8988T (cell line): ENCODE results near the gene BICC1.

Source experiments
- DNase-seq: peaks from one replicate; pipeline ENCODE4 v3.0.0; 2011

Gene BICC1

GRCh38 chr10:58653139-58653538, 140.5 kb downstream of the BICC1 start:
- no peak for DNase-seq

- no peak for DNase-seq
These were observed 148.0 kb downstream of the BICC1 start for GRCh38 chr10:58660575-58661255.

DNA sequence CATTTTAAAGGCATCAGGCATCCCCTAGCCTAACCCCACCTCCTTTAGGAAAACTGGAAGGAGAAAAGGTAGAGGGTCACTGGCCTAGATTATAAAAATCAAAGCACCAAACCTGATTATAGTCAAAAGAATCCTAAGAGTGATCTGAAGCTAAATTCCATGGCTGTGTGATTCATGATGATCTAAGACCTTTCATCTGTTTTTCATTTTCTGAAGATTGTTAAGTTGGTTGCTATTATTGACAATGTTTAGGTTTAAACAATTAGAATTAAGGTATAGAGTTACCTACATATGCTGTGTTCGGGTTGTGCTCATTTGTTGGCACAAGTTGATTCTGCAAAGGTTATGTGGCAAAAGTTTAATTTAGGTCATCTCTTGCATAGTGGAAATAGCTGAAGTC, 148.7 kb downstream of the BICC1 start:
- no peak for DNase-seq

DNA sequence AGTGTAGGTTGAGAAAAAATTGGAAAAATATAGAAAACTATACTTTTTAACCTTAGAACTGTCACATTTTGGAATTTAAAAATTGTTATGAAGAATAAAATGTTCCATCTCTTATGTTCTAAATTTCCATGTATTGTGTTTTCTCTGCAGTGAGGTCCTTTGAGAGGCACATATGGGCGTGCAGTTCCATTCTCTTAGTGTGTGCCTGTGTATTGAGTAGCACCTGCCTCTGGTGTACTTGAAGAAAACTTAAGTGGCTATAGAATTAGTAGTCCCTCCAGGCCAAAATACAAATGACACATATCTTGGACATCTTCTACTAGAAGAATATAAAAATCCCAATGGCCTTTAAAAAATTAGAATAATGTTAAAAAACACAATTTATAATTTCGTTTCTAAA, 149.2 kb downstream of the BICC1 start:
- no peak for DNase-seq

- DNase-seq: no peak
These were observed 149.6 kb downstream of the BICC1 start for GRCh38 chr10:58662314-58662713.

GRCh38 chr10:58665361-58665760, 152.7 kb downstream of the BICC1 start:
- DNase-seq: no peak

DNA sequence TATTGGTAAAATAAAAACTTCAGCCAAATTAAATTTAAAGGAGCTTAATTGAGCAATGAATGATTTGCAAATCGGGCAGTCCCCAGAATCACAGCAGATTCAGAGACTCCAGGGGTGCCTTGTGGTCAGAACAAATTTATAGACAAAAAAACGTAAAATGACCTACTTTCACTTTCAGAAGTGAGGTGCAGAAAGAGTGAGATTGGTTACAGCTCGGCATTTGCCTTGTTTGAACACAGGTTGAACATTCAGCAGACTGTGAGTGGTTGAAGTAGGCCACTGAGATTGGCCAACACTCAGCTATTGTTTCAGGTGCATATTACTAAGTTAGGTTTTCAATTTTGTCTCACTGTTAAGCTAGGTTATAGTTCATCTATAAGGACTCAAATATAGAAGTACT, 153.4 kb downstream of the BICC1 start:
- DNase-seq: no peak

GRCh38 chr10:58667658-58668310, 155.1 kb downstream of the BICC1 start:
- DNase-seq: no peak

DNA sequence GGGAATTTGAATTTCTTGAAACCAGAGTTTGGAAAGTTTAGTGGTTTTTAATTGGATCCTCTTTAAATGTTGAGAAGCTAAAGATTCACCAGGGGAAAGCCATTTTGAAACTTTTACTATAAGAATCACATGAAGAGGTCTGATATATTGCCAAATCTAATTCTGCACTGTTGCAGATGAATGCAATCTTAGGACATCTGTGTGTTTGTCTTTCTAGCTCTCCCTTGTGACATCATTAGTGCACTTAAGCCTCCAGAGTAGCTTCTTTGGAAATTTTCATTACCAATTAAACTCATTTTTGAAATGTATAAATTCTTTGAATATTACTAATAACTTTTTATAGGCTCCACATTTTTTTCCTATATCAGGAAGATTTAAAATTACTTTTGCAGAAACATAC, 160.2 kb downstream of the BICC1 start:
- DNase-seq: no peak

DNA sequence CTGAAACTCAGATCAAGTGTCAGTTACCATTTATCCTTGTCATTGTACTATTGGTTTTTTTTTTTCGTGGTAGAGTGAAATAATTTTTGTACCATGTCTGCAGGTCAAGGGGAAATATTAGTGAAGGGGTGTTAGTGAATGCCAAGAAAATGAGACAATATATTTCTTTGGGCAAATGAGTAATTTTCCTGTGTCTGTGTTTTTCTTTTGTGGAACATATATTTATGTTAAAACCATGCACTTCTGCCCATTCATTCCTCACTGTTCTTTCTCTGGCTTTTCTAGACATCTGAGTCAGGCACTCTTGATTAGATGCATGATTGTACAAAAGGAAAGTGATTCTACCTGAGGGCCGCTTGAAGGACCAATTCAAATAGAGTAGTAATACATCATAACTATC, 161.6 kb downstream of the BICC1 start:
- DNase-seq: no peak

DNA sequence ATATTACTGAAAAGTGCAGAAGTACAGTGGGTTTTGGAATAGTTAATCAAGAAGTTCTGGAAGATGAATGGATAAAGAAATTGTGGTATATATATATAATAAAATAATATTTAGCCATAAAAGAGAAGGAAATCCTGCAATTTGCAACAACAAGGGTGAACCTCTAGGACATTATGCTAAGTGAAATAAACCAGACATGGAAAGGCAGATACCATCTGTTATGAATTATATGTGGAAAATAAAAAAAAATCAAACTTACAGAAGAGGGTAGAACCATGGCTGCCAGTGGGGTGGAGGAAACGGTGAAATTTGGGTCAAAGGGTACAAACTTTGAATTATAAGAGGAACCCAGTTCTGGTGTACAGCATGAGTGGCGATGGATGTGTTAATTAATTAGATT, 162.6 kb downstream of the BICC1 start:
- no peak for DNase-seq

- no peak for DNase-seq
These were observed 178.9 kb downstream of the BICC1 start for GRCh38 chr10:58691528-58691927.

DNA sequence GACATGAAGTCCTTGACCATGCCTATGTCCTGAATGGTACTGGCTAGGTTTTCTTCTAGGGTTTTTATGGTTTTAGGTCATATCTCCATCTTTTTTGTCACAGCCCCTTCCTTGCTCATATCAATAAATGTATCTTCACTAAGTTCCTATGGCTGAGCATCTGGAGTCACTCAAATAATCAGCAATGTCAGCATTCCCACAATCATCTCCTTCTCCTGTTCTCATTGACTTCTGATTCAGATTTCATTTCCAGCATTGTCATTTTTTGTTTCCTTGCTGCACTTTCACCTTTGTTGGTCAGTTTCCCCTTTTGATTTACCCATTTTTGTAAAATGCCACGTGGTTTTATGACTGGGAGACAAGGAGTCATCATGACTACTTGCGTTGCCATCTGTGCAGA, 181.2 kb downstream of the BICC1 start:
- DNase-seq: no peak

GRCh38 chr10:58695022-58695421, 182.3 kb downstream of the BICC1 start:
- no peak for DNase-seq

DNA sequence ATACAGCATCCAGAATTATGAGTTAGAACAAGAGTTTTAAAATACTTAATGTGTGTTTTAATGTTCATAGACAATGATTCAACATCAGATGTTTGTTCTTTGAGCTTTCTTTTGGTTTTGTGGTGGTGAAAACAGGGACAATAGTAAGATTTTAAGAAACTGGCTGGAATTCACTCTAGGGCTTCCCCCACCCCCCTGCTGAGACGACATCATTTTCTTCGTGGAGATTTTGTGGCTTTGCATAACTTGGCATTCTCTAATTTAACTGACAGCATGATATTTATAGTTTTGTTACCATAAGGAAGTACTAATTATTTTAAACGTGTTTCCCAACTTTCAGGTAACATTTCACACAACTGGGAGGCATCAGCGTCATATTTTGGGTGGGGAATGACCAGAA, 184.1 kb downstream of the BICC1 start:
- DNase-seq: no peak

GRCh38 chr10:58697691-58698090, 185.0 kb downstream of the BICC1 start:
- DNase-seq: no peak

- no peak for DNase-seq
These were observed 186.2 kb downstream of the BICC1 start for GRCh38 chr10:58698777-58699356.

DNA sequence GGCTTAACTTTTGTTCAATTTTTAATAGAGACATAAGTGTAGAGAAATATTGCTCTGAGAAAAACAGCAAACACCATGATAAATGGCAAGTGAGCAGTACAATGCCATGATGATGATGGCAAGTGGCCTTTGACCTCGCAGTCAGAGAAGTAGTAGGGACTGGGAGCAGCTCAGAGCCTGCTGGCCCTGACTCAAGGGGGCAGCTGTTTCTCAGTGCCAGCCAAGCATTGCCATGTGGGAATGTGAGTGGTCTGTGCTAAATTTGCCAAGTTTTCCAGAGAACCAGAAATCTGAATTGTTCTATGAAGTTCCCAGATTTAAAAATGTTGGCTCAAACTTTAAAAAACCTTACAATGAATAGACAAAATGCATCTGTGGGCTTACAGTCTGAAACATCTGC, 187.9 kb downstream of the BICC1 start:
- DNase-seq: no peak

- DNase-seq: no peak
These were observed 188.9 kb downstream of the BICC1 start for GRCh38 chr10:58701405-58702135.

- DNase-seq: no peak
These were observed 191.6 kb downstream of the BICC1 start for GRCh38 chr10:58704226-58704625.

GRCh38 chr10:58704671-58705141, 192.0 kb downstream of the BICC1 start:
- DNase-seq: no peak

DNA sequence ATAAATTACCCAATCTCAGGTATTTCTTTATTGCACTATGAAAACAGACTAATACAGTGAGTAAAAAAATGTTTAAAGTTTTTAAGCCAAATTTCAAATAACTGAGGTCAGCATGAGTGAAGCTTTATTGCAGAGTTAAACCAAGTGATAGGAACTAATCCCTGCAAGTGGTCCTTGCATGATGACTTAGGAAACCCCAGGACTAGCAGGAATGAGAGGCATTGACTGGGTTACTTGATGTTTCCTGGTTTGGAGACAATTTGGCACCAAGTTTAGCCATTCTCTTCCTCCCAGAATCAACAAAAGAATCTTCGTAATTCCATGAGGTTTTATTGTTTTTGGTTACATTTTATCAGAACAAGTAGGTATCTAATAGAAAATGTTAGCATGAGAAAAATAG, 194.2 kb downstream of the BICC1 start:
- DNase-seq: no peak

DNA sequence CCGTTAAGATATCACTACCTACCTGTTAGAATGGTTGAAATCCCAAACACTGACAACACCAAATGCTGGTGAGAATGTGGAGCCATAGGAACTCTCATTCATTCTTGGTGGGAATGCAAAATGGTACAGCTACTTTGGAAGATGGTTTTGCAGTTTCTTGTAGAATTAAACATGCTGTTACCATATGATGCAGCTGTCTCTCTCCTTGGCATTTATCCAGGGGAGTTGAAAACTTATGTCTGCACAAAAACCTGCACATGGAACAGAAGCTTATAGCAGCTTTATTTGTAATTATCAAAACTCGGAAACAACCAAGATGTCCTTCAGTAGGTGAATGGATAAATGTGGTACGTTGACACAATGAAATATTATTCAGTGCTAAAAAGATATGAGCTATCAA, 199.5 kb downstream of the BICC1 start:
- no peak for DNase-seq

- no peak for DNase-seq
These were observed 200.3 kb downstream of the BICC1 start for GRCh38 chr10:58712982-58713381.
